ELF-1 (cell line): Measurements from ENCODE around the gene METTL25B.

ENCODE experiments used
- DNase-seq: peaks from one replicate; pipeline ENCODE4 v3.0.0-alpha.2; 2016; ENCODE audit warnings: low read depth, low spot score

Gene METTL25B

GRCh38 chr1:156700736-156701531 lies 27.3 kb upstream of the METTL25B start:
- peak; percentile 44 for DNase-seq

DNA sequence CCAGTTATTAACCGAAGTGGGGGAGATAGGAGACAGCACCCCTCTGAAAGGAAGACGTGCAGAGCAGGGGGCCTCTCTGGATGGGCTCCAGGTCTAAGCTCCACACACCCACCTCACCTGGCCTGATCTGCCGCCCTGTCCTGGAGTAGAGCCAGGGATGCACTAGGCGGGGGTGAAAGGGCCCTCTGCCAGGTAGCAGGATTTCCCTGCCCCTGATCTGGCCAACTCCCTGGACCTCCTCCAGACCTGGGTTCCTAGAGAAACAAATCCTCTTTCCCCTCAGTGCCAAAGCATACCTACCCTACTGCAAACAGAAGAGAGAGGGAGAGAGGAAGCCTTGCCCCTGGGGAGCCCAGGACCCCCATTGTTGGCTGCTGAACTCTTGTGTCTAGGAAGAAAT lies 24.9 kb upstream of the METTL25B start:
- DNase-seq = no peak

- peak; percentile 76 for DNase-seq
Observed at GRCh38 chr1:156703741-156704140, 24.5 kb upstream of the METTL25B start.

DNA sequence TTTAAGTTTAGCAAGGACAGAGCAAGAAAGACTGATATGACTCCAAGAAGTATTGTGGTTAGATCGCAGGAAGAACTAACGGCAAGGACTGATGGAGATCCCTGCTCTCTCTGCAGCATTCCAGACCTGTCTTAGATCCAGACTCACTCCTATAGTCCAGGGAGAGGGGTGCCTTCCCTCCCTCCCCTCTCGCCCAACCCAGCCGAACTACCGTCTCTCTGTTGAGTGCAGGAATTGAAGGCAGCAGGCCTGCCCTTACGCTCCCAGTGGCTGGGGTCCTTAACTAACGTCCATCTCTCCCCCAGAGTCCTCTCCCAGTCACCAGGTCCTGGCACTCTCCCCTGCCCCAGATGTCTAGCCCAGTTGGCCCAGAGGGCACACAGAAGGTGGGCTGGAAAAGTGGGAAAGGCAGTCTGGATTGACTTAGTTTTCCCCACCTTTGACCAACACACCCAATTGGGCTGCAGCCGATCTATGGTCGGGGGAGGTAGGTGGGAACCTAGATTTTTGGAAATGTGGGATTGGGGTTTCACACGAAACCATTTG lies 24.0 kb upstream of the METTL25B start:
- DNase-seq = peak; percentile 40

DNA sequence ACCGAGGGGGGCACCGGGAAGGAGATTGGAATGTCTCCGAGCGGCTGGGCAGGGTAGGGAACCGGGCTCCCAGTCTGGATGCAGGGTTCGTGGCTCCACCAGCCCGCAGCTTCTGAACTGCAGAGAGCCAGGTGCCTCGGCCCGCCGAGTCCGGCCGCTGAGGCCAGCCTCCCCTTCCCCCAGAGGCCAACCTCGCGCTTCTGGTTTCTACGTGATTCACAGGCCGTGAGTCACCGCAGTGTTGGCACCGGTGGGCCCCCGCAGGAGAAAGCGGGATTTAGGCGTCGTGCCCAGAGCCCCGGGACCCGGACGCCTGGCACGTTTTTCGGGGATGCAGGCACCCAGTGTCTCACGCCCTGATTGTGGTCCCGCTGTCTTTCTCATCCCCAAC lies 23.3 kb upstream of the METTL25B start:
- peak; percentile 62 for DNase-seq

GRCh38 chr1:156705321-156705917 lies 22.9 kb upstream of the METTL25B start, which contains the start of gene CRABP2:
Gene CRABP2 (minus strand): TSS chr1:156705583. CDS start chr1:156705446, 137 bp downstream.
- no peak for DNase-seq

GRCh38 chr1:156705918-156706656 lies 22.2 kb upstream of the METTL25B start:
- DNase-seq = peak; percentile 100

- peak; percentile 91 for DNase-seq
Observed at GRCh38 chr1:156706657-156707416, 21.4 kb upstream of the METTL25B start.

GRCh38 chr1:156707417-156708217 lies 20.7 kb upstream of the METTL25B start:
- peak; percentile 70 for DNase-seq

GRCh38 chr1:156708218-156708661 lies 20.0 kb upstream of the METTL25B start:
- peak; percentile 88 for DNase-seq

GRCh38 chr1:156709031-156709430 lies 19.2 kb upstream of the METTL25B start:
- peak; percentile 22 for DNase-seq

DNA sequence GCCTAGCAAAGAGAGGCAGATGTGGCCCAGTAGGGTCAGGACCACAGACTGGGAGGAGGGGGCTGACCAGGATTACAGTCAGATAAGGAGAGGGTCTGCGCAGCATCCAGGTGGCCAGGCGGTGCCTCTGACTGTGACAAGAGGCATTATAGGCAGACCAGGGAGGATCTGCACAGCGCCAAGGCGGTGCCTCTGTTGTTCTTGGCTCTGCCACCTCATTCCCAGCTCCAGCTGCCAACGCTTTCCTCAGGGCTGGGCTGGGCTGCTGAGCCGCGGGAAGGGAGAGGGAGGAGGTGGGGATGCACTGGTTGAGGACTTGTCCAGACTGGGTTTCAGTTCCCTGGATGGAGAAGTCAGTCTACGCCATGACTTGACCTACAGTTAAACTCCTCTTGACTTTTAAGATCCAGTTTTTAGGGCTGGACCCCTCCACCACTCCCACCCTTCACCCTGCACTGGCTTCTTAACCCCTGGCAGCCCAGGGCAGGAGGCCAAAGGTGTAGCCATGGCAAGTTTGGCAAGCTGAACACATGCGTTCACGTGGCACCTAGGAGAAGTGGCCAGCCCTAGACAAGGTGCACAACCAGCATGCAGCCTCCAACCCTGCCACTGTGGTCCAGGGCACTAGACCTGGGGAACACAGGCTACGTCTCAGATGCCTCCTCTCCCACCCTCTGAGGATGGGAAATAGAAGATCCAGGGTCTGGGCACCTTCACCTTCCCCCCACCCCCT lies 18.3 kb upstream of the METTL25B start:
- DNase-seq = peak; percentile 57

DNA sequence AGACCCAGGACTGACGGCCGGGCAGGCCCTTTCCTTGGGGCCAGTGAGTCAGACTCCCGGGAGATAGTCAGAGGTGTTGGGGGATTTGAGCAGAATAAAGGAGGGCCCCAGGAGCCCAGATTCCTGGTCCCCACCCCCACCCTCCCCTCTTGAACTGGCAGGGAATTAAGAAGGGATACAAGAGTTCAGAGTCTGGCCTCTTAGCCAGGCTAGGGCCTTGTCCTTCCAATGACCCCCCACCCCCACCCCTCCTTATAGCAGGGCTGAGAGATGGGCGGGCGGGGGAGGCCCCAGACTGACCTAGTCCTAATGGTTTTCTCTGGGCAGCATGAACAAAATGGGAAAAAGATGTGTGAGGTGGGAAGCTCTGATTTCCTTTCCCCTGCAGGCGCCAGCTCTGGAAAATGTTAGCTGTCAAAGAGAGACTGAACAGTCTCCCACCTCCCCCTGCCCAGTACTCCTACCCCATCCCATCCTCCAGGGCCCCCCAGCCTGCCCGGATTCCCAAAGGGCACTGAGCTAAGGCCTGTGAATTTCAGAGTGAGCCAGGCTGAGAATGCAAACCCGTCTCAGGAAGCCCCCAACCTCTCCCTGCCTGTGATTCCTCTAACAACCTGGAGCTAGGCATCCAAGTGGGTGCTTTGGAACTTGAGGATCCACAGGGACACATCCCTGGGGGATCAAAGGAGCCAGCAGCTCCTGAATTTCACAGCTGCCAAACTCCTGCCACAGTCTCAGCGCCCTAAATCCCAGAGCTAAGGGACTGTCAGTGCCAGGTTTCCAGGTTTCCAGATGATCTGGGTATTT lies 17.1 kb upstream of the METTL25B start:
- DNase-seq = peak; percentile 90

- peak; percentile 56 for DNase-seq
Observed at GRCh38 chr1:156712626-156713025, 15.6 kb upstream of the METTL25B start.

DNA sequence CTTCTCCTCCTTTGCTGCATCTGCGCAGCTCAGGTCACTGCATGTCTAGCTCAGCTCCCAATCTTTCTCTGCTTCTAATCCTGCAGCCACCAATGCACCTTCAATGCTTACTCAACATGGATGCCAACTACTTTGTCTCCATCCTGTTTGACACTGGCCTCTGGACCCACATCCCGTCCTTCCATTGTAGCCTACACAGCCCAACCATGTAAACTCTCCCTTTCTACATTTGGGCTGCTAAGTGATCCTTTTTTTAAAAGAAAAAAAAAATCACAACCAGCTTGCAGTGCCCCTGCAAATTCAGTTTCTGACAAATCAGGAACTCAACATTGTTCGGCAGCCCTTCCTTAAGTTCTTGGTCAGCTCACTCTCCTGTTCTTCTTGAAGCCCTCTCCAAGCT lies 13.4 kb upstream of the METTL25B start:
- peak; percentile 31 for DNase-seq

GRCh38 chr1:156717351-156717750 lies 10.9 kb upstream of the METTL25B start:
- no peak for DNase-seq

- no peak for DNase-seq
Observed at GRCh38 chr1:156721131-156721530, 7.1 kb upstream of the METTL25B start.

DNA sequence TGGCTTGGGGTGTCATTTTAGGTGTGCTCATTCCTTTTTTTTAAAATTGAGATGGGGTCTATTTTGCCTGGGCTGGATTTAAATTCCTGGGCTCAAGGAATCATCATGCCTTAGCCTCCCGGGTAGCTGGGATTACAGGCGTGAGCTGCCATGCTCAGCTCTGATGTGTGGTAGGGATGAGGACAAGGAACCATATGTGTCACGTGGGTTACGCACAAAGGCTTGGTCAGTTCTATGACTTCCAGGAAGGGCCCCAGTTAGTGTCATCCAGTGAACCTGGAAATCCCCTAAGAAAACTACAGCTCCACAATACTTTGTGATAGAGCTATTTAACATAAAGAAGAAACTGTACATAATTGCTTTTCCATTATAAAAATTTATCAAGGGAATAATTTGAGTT lies 6.7 kb upstream of the METTL25B start:
- no peak for DNase-seq
